ENCODE measurements around the gene TMC8.

DNA sequence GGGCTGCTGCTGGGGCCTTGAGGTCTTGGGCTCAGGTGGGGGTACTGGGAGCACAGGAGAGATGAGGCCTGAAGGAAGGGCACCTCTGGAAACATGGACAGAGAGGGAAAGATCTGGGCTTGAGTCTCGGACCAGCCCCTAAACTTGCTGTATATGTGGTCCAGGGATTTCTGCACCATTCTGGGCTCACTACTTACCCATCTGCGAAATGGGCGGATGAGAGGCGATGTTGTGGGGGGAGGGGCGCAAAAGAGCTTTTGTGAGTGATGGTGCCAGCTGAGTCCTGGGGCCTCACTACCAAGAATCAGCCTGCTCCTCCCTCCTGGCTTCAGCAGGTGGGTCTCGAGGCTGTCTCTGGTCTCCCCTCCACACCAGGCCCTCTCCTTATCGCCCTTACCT, 15.9 kb downstream of the TMC8 start:
- TF ChIP-seq, protein P1, sequence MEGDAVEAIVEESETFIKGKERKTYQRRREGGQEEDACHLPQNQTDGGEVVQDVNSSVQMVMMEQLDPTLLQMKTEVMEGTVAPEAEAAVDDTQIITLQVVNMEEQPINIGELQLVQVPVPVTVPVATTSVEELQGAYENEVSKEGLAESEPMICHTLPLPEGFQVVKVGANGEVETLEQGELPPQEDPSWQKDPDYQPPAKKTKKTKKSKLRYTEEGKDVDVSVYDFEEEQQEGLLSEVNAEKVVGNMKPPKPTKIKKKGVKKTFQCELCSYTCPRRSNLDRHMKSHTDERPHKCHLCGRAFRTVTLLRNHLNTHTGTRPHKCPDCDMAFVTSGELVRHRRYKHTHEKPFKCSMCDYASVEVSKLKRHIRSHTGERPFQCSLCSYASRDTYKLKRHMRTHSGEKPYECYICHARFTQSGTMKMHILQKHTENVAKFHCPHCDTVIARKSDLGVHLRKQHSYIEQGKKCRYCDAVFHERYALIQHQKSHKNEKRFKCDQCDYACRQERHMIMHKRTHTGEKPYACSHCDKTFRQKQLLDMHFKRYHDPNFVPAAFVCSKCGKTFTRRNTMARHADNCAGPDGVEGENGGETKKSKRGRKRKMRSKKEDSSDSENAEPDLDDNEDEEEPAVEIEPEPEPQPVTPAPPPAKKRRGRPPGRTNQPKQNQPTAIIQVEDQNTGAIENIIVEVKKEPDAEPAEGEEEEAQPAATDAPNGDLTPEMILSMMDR (conservative IDR thresholded peaks at IDR 0.05; ENCODE audit: low read depth, low read length): no peak
- TF ChIP-seq EZH2 (IDR thresholded peaks at IDR 0.05; ENCODE audit: borderline replicate concordance, low read depth, low read length, poor library complexity, severe bottlenecking): no peak
